NCI-H2081 treated with DMSO at 0.1 percent for 48 hours (cell line): ENCODE data around the gene BCLAF1.

Experiments used
- DNase-seq: peaks from one replicate; lab custom pipeline; 2025; lab: John Stamatoyannopoulos, UW

Gene BCLAF1

GRCh38 chr6:136289579-136290409 is at the start of gene BCLAF1:
Gene BCLAF1 (minus strand): TSS chr6:136289846. CDS start chr6:136279866, 9,980 bp downstream.
- DNase-seq: peak; percentile 83

GRCh38 chr6:136338486-136338885 is 48.8 kb upstream of the BCLAF1 start:
- DNase-seq: no peak

- no peak for DNase-seq
Observed at GRCh38 chr6:136337606-136338005, 48.0 kb upstream of the BCLAF1 start.

- no peak for DNase-seq
Observed at GRCh38 chr6:136337121-136337520, 47.5 kb upstream of the BCLAF1 start.

- no peak for DNase-seq
Observed at GRCh38 chr6:136335736-136336363, 46.2 kb upstream of the BCLAF1 start.

GRCh38 chr6:136334853-136335252 is 45.2 kb upstream of the BCLAF1 start:
- DNase-seq: no peak

GRCh38 chr6:136334465-136334846 is 44.8 kb upstream of the BCLAF1 start:
- DNase-seq: no peak

GRCh38 chr6:136333824-136334464 is 44.3 kb upstream of the BCLAF1 start:
- no peak for DNase-seq

GRCh38 chr6:136331461-136331860 is 41.8 kb upstream of the BCLAF1 start:
- no peak for DNase-seq

- DNase-seq: no peak
Observed at GRCh38 chr6:136330634-136331033, 41.0 kb upstream of the BCLAF1 start.

- no peak for DNase-seq
Observed at GRCh38 chr6:136326038-136326553, 36.5 kb upstream of the BCLAF1 start.

- DNase-seq: no peak
Observed at GRCh38 chr6:136324686-136325380, 35.2 kb upstream of the BCLAF1 start.

- no peak for DNase-seq
Observed at GRCh38 chr6:136323431-136324112, 33.9 kb upstream of the BCLAF1 start.

GRCh38 chr6:136319732-136320131 is 30.1 kb upstream of the BCLAF1 start:
- DNase-seq: no peak

- no peak for DNase-seq
Observed at GRCh38 chr6:136318676-136319075, 29.0 kb upstream of the BCLAF1 start.

GRCh38 chr6:136317971-136318370 is 28.3 kb upstream of the BCLAF1 start:
- no peak for DNase-seq

- peak; percentile 15 for DNase-seq
Observed at GRCh38 chr6:136317021-136317694, 27.5 kb upstream of the BCLAF1 start.

- no peak for DNase-seq
Observed at GRCh38 chr6:136315594-136315993, 25.9 kb upstream of the BCLAF1 start.

- DNase-seq: no peak
Observed at GRCh38 chr6:136312975-136313374, 23.3 kb upstream of the BCLAF1 start.

GRCh38 chr6:136309729-136310311 is 20.2 kb upstream of the BCLAF1 start:
- no peak for DNase-seq

GRCh38 chr6:136309171-136309570 is 19.5 kb upstream of the BCLAF1 start:
- no peak for DNase-seq
